Esophagus squamous epithelium (tissue), 5 donors: ENCODE results near the gene RBM20. TPM values are rescaled to one million over a fixed set of nuclear protein-coding genes. Genes with fewer than 3 reads are reported as not detected.

ENCODE experiments used
- DNase-seq: peaks from one replicate; lab custom pipeline; 2025; lab: John Stamatoyannopoulos, UW
- H3K27ac ChIP-seq, 4 donors: fragments of 200-600 bp; sonication (generic); one replicate each; pipeline ENCODE4 v1.5.1; 2016 to 2019; ENCODE audit warnings: mild to moderate bottlenecking in 1 of 4
- H3K27me3 ChIP-seq, 4 donors: fragments of 200-600 bp; sonication (generic); 1 replicate in 3 of 4; 2 replicates in 1 of 4; pipeline versions ENCODE4 v1.5.1 to v1.6.0; 2017 to 2021; ENCODE audit warnings: antibody characterized with exemption in 1 of 4
- H3K36me3 ChIP-seq, 3 donors: fragments of 200-600 bp; sonication (generic); one replicate each; pipeline ENCODE4 v1.5.1; 2016 to 2019
- H3K4me1 ChIP-seq, 3 donors: fragments of 200-600 bp; sonication (generic); one replicate each; pipeline ENCODE4 v1.5.1; 2017 to 2019
- H3K4me3 ChIP-seq, 4 donors: fragments of 200-600 bp; sonication (generic); 1 replicate in 3 of 4; 2 replicates in 1 of 4; pipeline ENCODE4 v1.5.1; 2016 to 2019; ENCODE audit warnings: mild to moderate bottlenecking in 2 of 4, moderate library complexity in 1 of 4
- H3K9me3 ChIP-seq, 3 donors: fragments of 200-600 bp; sonication (generic); one replicate each; pipeline ENCODE4 v1.5.1; 2016 to 2019
- POLR2A ChIP-seq, 4 donors: fragments of 450-650 bp; IDR thresholded peaks; one replicate each; pipeline ENCODE4 v1.6.1; 2017; ENCODE audit warnings: antibody characterized with exemption in 4 of 4, mild to moderate bottlenecking in 4 of 4, moderate library complexity in 3 of 4
- WGBS, 2 donors: methylation state at CpG; one replicate each; pipeline ENCODE4 v1.1.5; 2018; 5-methylcytosine and 5-hydroxymethylcytosine counted together
- intact Hi-C: fragments of 100-400 bp; cut with DNase I; formaldehyde crosslinking; loops from one replicate; pipeline ENCODE4 v1.15.0; 2022
- total RNA-seq, 4 donors: library from RNA; depleted of rRNA; stranded (reverse); fragments of >200 nt; gene quantifications; one replicate each; pipeline ENCODE4 v1.1.0, GENCODE V29; 2016
- TF ChIP-seq, protein P1 (sequence below), 6 experiments: fragments of 450-650 bp in 4 of 6; fragments of 200-600 bp in 2 of 6; sonication (generic) in 2 of 6; IDR thresholded peaks; one replicate each; pipeline ENCODE4 v1.5.1; 2016 to 2019; ENCODE audit warnings: antibody characterized with exemption in 6 of 6, mild to moderate bottlenecking in 4 of 6, moderate library complexity in 4 of 6
- donor health status: DM: yes; HTN: yes; CAD: no.

Gene RBM20
- total RNA-seq, 4 donors from 2014 or later, result 2.1 to 10.3 (median 3.7) TPM

DNA sequence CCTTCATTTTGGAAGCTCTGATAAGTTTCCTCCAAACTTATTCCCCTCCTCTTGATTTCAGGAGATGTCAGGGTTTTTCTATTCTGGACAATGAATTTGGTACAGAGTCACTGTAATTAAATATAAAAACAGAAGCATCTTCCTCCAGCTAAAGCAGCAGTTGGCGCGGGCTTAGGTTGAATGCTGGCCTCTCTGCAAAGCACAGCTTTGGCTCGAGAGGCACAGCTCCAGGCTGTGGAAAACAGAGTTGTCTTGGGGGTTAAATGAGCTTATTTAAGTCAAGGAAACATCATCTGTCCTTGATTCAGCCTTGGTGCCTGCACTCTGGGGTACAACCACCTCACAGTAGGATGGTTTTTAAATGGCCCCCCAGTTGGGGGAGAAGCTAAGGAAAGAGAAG is 192.6 kb downstream of the RBM20 start:
- Histone ChIP-seq H3K9me3 (no peaks in the 10 kb centered on the region), H3K4me1 (peaks cover 42 to 95% (median 47%) of the 10 kb centered on the region in 3 donors), H3K4me3 (peak overlapping the region; percentile 0 to 41 (median 38)), H3K27ac (peak overlapping the region; percentile 72 to 91 (median 82)), H3K36me3 (no peaks in the 10 kb centered on the region), H3K27me3 (no peaks in the 10 kb centered on the region)
- TF ChIP-seq POLR2A (IDR thresholded peaks at IDR 0.05), result no peak
- TF ChIP-seq, protein P1, sequence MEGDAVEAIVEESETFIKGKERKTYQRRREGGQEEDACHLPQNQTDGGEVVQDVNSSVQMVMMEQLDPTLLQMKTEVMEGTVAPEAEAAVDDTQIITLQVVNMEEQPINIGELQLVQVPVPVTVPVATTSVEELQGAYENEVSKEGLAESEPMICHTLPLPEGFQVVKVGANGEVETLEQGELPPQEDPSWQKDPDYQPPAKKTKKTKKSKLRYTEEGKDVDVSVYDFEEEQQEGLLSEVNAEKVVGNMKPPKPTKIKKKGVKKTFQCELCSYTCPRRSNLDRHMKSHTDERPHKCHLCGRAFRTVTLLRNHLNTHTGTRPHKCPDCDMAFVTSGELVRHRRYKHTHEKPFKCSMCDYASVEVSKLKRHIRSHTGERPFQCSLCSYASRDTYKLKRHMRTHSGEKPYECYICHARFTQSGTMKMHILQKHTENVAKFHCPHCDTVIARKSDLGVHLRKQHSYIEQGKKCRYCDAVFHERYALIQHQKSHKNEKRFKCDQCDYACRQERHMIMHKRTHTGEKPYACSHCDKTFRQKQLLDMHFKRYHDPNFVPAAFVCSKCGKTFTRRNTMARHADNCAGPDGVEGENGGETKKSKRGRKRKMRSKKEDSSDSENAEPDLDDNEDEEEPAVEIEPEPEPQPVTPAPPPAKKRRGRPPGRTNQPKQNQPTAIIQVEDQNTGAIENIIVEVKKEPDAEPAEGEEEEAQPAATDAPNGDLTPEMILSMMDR (IDR thresholded peaks at IDR 0.05), result no peak
- WGBS, 2 donors, result 55 to 59% methylated on average over 3 of the region's 3 CpGs
- no peak for DNase-seq
- intact Hi-C loops, result no loop called here

DNA sequence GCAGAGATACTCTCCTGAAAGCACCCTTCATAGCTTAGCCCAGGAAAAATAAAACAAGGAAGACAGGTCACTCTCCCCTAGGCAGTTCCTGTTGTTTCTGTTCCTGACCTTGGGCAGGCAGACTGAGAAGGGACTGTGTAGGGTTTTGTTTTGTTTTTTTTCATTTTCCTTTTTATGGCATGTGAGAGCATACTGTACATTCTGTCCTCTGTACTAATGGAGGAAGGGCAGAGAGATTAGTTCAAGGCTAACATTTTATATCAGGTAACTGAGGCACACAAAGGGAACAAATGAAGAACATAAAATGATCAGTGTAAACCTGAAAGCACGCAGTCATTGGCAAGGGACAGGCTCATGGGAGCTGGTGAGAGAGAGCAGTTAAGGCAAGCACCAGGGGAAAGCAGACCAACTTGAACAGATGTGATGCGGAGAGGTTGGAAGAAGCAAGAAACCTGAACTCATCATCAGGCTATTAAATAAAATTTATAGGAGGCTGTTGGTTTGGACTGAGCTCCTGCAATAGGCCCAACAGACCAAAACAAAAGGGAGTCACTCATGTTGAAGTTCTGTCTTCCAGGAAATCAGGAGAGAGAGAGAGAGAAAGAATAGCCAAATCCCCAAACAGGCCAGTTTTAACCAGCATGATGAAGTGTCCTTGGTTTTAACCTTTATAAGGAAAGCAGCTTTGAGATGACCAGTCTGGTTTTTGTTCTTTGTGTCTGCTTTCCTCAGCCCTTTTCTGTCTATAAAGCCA is 193.5 kb downstream of the RBM20 start:
- no peaks in the 10 kb centered on the region for H3K9me3 ChIP-seq
- H3K4me1 ChIP-seq, result peaks cover 42 to 100% (median 50%) of the 10 kb centered on the region in 3 donors
- no peaks in the 10 kb centered on the region for H3K36me3 ChIP-seq
- H3K27ac ChIP-seq, result peak overlapping the region; percentile 72 to 91 (median 82)
- no peak for TF ChIP-seq POLR2A (IDR thresholded peaks at IDR 0.05)
- TF ChIP-seq, protein P1 (IDR thresholded peaks at IDR 0.05), result no peak
- H3K27me3 ChIP-seq, result no peaks in the 10 kb centered on the region
- intact Hi-C loops, result no loop called here
- peak overlapping the region; percentile 0 to 41 (median 38) for H3K4me3 ChIP-seq
- DNase-seq, result no peak
- WGBS, 2 donors, result 71 to 72% methylated on average over 2 of the region's 2 CpGs

DNA sequence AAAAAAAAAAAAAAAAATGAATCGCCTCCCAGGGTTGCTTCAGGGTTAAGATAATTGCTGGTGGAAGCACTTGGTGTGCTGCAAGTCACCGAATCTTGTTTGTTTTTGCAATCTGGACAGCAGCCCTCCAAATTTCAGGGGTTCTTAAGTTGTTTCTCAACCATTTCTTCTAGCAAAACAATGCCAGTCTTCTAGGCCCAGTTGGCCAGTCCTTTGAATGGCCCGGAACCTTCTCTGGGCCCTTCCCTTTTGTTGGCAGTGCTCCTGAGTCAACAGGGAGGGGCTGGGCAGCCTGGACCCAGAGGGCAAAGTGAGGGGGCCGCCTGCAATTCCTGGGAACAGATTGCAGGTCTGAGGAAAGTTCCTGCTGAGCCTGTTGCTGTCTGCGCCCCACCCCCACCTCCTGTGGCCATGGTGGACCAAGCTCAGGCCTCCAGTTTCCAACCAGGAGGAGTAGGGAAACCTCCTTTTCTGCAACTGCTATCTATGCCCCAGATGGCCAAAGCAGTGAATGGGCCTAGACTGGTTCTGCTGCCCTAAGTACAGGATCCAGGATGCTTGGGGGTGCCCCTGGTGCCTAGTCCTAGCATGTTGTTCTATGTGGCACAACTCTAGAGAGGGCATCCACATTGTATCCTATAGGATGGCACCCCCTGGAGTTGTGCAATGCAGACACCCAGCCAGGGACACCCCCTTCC is 196.2 kb downstream of the RBM20 start:
- no peaks in the 10 kb centered on the region for H3K36me3 ChIP-seq
- H3K9me3 ChIP-seq, result no peaks in the 10 kb centered on the region
- DNase-seq, result no peak
- intact Hi-C loops, result no loop called here
- WGBS, 2 donors, result 24 to 36% methylated on average over 2 to 4 of the region's 5 CpGs
- no peaks in the 10 kb centered on the region for H3K27me3 ChIP-seq
- peak overlapping the region; percentile 11 to 91 (median 66) for H3K27ac ChIP-seq
- TF ChIP-seq POLR2A (IDR thresholded peaks at IDR 0.05), result no peak
- TF ChIP-seq, protein P1 (IDR thresholded peaks at IDR 0.05), result no peak
- no peak overlapping the region for H3K4me3 ChIP-seq
- peaks cover 36 to 100% (median 39%) of the 10 kb centered on the region in 3 donors for H3K4me1 ChIP-seq

DNA sequence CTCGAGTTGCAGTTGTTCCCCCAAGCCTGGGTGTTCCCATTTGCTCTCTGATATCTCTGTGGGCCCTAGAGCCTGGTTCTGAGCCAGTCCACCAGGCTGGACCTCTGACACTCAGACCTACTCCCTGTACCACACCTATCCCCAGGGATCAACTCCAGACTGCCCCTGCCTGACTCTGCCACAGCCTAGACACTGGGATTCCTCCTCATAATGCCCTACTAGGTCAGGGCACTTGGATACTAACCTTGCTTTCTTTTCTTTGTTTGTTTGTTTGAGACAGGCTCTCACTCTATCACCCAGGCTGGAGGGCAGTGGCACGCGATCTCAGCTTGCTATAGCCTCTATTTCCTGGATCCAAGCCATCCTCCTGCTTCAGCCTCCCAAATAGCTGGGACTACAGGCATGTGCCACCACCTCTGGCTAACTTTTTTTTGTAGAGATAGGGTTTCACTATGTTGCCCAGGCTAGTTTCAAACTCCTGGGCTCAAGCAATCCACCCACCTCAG is 196.8 kb downstream of the RBM20 start:
- Histone ChIP-seq H3K27ac (peak overlapping the region; percentile 11 to 91 (median 66)), H3K4me3 (no peak overlapping the region), H3K27me3 (no peaks in the 10 kb centered on the region), H3K36me3 (no peaks in the 10 kb centered on the region), H3K9me3 (no peaks in the 10 kb centered on the region), H3K4me1 (peaks cover 32 to 100% (median 36%) of the 10 kb centered on the region in 3 donors)
- intact Hi-C loops, result no loop called here
- WGBS, 2 donors, result 67 to 69% methylated on average over 3 of the region's 3 CpGs
- no peak for DNase-seq
- no peak for TF ChIP-seq POLR2A (IDR thresholded peaks at IDR 0.05)
- TF ChIP-seq, protein P1 (IDR thresholded peaks at IDR 0.05), result no peak
